Left ventricle myocardium inferior (tissue), 1 donor: Measurements from ENCODE around the gene ZNF860. TPM values are rescaled to one million over a fixed set of nuclear protein-coding genes. Genes with fewer than 3 reads are reported as not detected.
"Not testable (repeated sequence)": the region's sequence is repeated elsewhere in the genome, so short reads cannot be mapped to it uniquely, and the experiment has no call there.

Experiments
- DNase-seq: peaks from one replicate; pipeline ENCODE4 v3.0.0-alpha.2; 2020
- H3K27ac ChIP-seq: fragments of 200-600 bp; replicated peaks from 2 replicates; pipeline ENCODE4 v1.8.0; 2021
- H3K27me3 ChIP-seq: fragments of 200-600 bp; 2 replicates; pipeline ENCODE4 v1.8.0; 2021; ENCODE audit warnings: low read depth
- H3K36me3 ChIP-seq: fragments of 200-600 bp; 2 replicates; pipeline ENCODE4 v1.8.0; 2021
- H3K4me1 ChIP-seq: fragments of 200-600 bp; 2 replicates; pipeline ENCODE4 v1.8.0; 2021
- H3K4me3 ChIP-seq: fragments of 200-600 bp; 2 replicates; pipeline ENCODE4 v1.8.0; 2021; ENCODE audit warnings: mild to moderate bottlenecking, moderate library complexity
- H3K9me3 ChIP-seq: fragments of 200-600 bp; replicated peaks from 2 replicates; pipeline ENCODE4 v1.8.0; 2021
- intact Hi-C: fragments of 100-400 bp; cut with micrococcal nuclease; formaldehyde crosslinking; loops from one replicate; pipeline ENCODE4 v1.11.0; 2022
- total RNA-seq: library from RNA; stranded (reverse); fragmentation: NEBNext Ultra II Directional; extraction: Animal tissue kit (Norgen Biotek cat#: 25700); gene quantifications from one replicate; pipeline ENCODE4 v1.2.1, GENCODE V29; 2021
- TF ChIP-seq, protein P1 (sequence below): fragments of 200-600 bp; IDR thresholded peaks from 2 replicates; pipeline ENCODE4 v1.8.0; 2021; ENCODE audit warnings: antibody characterized with exemption, mild to moderate bottlenecking, borderline replicate concordance
- donor health status: DM: no; HTN: yes; CAD: no; lungs with severe emphysema.

ZNF860 gene
- total RNA-seq, 1 donor from 2014 or later = 0.08 TPM

DNA sequence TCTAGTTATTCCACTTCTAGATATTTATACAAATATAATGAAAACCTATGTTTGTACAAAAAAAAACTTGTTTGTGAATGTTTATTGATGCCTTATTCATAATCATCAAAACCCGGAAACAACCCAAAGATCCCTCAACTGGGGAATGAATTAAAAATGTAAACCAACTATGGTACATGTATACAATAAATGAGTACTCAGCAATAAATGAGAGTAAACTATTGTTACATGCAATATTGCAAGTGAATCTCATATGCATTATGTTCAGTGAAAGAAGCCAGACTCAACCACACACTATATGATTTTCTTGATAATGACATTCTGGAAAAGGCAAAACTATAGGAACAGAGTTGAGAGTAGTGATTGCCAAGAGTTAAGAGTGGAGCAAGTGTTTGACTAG is 12.3 kb downstream of the ZNF860 start:
- DNase-seq = no peak
- intact Hi-C loops = no loop called here

DNA sequence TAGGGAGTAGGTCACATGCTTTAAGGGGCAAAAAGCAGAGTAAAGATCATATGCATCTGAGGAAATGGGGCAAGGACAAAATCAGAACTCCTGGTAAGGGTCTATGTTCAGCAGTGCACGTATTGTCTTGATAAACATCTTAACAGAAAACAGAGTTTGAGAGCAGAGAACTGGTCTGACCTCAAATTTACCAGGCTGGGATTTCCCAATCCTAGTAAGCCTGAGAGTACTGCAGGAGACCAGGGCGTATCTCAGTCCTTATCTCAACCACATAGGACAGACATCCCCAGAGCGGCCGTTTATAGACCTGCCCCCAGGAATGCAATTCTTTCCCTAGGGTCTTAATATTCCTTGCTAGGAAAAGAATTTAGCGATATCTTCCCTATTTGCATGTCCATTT is 13.5 kb downstream of the ZNF860 start:
- H3K36me3 ChIP-seq, intact Hi-C loops: not testable (repeated sequence)

More for the DNA sequence above, 12.3 kb downstream of the ZNF860 start:
- Histone ChIP-seq H3K4me3 (no peak overlapping the region), H3K36me3 (no peaks in the 10 kb centered on the region), H3K9me3 (peaks cover 50% of the 10 kb centered on the region), H3K4me1 (no peaks in the 10 kb centered on the region), H3K27me3 (no peaks in the 10 kb centered on the region), H3K27ac (no peak overlapping the region)
- TF ChIP-seq, protein P1, sequence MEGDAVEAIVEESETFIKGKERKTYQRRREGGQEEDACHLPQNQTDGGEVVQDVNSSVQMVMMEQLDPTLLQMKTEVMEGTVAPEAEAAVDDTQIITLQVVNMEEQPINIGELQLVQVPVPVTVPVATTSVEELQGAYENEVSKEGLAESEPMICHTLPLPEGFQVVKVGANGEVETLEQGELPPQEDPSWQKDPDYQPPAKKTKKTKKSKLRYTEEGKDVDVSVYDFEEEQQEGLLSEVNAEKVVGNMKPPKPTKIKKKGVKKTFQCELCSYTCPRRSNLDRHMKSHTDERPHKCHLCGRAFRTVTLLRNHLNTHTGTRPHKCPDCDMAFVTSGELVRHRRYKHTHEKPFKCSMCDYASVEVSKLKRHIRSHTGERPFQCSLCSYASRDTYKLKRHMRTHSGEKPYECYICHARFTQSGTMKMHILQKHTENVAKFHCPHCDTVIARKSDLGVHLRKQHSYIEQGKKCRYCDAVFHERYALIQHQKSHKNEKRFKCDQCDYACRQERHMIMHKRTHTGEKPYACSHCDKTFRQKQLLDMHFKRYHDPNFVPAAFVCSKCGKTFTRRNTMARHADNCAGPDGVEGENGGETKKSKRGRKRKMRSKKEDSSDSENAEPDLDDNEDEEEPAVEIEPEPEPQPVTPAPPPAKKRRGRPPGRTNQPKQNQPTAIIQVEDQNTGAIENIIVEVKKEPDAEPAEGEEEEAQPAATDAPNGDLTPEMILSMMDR = no peak

DNA sequence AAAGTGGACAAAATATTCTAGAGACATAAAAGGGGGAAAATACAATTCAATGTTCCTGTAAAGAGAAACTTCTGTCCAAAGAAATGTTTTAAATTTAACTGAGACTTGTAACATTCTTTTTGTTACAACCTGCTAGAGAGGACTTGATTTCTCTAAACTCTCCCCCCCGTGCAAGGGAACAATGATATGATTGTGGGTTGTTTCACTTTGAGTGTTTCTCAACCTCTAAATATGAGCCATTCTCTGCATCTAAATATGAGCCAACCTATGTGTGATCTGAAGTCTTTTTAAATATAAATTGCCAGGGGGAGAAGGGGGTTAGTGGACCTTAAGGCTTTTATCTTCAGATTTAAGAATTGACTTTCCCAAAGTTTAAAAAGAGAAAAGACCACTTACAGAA is 14.6 kb downstream of the ZNF860 start:
- no peak for DNase-seq
- Histone ChIP-seq H3K9me3 (peaks cover 26% of the 10 kb centered on the region), H3K27ac (no peak overlapping the region), H3K36me3 (no peaks in the 10 kb centered on the region), H3K4me3 (no peak overlapping the region), H3K4me1 (no peaks in the 10 kb centered on the region), H3K27me3 (no peaks in the 10 kb centered on the region)
- intact Hi-C loops = no loop called here
- TF ChIP-seq, protein P1 = no peak

More for the DNA sequence above, 13.5 kb downstream of the ZNF860 start:
- H3K4me1 ChIP-seq, H3K4me3 ChIP-seq, H3K27ac ChIP-seq, H3K27me3 ChIP-seq, DNase-seq: not testable (repeated sequence)
- H3K9me3 ChIP-seq = peaks cover 38% of the 10 kb centered on the region

DNA sequence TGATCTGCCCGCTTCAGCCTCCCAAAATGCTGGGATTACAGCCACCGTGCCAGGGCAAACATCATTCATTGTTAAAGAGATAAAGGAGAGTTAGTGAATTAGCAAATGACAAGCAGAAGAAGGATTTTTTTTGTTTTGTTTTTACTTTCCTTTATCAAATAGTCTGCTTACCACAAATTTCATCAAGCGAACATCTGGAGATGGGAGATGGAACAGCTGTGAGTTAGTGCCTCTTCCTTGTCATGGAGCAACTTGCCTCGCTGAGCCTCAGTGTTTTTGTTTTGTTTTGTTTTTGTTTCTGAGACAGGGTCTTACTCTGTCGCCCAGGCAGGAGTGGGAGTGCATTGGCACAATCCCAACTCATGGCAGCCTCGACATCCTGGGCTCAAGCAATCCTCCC is 15.9 kb downstream of the ZNF860 start:
- TF ChIP-seq, protein P1 = no peak
- Histone ChIP-seq H3K4me1 (no peaks in the 10 kb centered on the region), H3K9me3 (peaks cover 13% of the 10 kb centered on the region), H3K27me3 (no peaks in the 10 kb centered on the region), H3K4me3 (no peak overlapping the region), H3K27ac (no peak overlapping the region), H3K36me3 (no peaks in the 10 kb centered on the region)
- no peak for DNase-seq
- intact Hi-C loops = no loop called here

DNA sequence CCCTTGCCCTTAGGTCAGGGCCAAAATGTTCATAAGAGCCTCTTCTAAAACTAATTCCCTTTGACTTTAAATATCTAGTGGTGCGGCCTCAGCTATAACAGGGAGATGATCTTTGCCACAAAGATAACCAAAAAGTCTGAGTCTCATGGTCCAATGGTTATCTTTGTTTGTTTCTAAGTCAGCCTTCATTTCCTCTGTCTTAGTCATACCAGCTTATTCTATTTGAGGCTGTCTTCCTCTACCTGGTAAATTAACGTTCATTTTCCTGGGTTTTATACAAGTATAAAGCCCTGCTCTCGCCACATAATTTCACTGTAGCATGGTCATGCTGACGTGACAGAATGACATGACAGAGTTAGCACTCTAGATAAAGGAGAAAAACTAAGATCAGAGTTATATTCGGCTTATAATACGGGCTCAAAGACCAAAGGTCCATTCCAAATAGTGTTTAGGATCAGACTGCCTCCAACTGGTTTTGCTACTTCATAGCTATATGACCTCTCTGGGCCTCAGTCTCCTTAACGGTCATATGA is 18.4 kb downstream of the ZNF860 start:
- Histone ChIP-seq H3K36me3 (no peaks in the 10 kb centered on the region), H3K4me1 (peaks cover 3% of the 10 kb centered on the region), H3K27ac (no peak overlapping the region), H3K4me3 (no peak overlapping the region), H3K9me3 (peaks cover 8% of the 10 kb centered on the region), H3K27me3 (no peaks in the 10 kb centered on the region)
- no peak for DNase-seq
- intact Hi-C loops = no loop called here
- TF ChIP-seq, protein P1 = no peak

DNA sequence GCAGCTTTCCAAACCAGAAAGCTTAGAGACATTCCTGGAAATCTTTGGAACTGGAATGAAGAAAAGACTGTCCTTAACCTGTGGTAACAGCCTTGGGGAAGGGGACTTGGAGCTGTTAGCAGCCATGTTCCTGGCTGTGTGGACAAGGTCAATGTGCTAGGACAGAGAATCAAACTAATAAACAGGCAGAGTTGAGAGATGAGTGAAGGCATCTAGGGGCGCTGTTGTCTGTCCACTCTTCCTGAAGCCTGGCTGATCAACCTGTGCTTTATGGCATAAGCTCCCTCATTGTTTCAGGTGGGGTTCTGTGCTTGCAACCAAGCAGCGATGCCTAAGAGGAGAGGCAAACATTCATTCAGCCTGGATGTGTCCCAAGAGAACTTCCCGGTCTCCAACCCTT is 19.3 kb downstream of the ZNF860 start:
- no peaks in the 10 kb centered on the region for H3K9me3 ChIP-seq
- H3K27me3 ChIP-seq = no peaks in the 10 kb centered on the region
- no peak overlapping the region for H3K4me3 ChIP-seq
- TF ChIP-seq, protein P1 = no peak
- intact Hi-C loops = no loop called here
- H3K27ac ChIP-seq = no peak overlapping the region
- peaks cover 3% of the 10 kb centered on the region for H3K4me1 ChIP-seq
- no peaks in the 10 kb centered on the region for H3K36me3 ChIP-seq
- no peak for DNase-seq
